A549 (cell line): ENCODE data around the gene TMEM88.

Experiments used
- BHLHE40 ChIP-seq: IDR thresholded peaks from 2 replicates; pipeline ENCODE4 v1.6.1; 2012; ENCODE audit warnings: low read depth, low read length, inconsistent platforms
- CEBPB ChIP-seq, 2 experiments: fragments of >200 bp in 1 of 2; sonication (Bioruptor Twin) in 1 of 2; formaldehyde crosslinking in 1 of 2; IDR thresholded peaks; 2 replicates each; pipeline ENCODE4 v1.6.1; 2012 to 2016
- CTCF ChIP-seq: fragments of >200 bp; sonication (Bioruptor Twin); formaldehyde crosslinking; IDR thresholded peaks from 3 replicates; pipeline ENCODE4 v1.5.1; 2016
- FOSL2 ChIP-seq, 2 experiments: fragments of 450-650 bp in 1 of 2; fragments of >200 bp in 1 of 2; sonication (Bioruptor Twin) in 1 of 2; formaldehyde crosslinking; IDR thresholded peaks; 2 replicates each; pipeline versions ENCODE4 v1.5.0 to v1.6.1; 2016 to 2020; ENCODE audit warnings: mild to moderate bottlenecking in 1 of 2, moderate library complexity in 1 of 2
- NFE2L2 ChIP-seq: fragments of 150-350 bp; conservative IDR thresholded peaks from 2 replicates; pipeline ENCODE4 v1.6.1; 2014; ENCODE audit warnings: low read length
- POLR2A ChIP-seq: IDR thresholded peaks from 2 replicates; pipeline ENCODE4 v1.6.1; 2012; ENCODE audit warnings: mild to moderate bottlenecking, low read length
- SMC3 ChIP-seq: fragments of >200 bp; sonication (Bioruptor Twin); formaldehyde crosslinking; IDR thresholded peaks from 3 replicates; pipeline ENCODE4 v1.6.1; 2018; ENCODE audit warnings: inconsistent platforms
- SREBF2 ChIP-seq: fragments of 450-650 bp; IDR thresholded peaks from 2 replicates; pipeline ENCODE4 v1.6.1; 2014; ENCODE audit warnings: mild to moderate bottlenecking, moderate library complexity
- USF2 ChIP-seq: fragments of 450-650 bp; IDR thresholded peaks from 2 replicates; pipeline ENCODE4 v1.6.1; 2014; ENCODE audit warnings: antibody characterized with exemption

GRCh38 chr17:7848739-7849129 lies 6.1 kb upstream of the TMEM88 start:
- no peak for TF ChIP-seq POLR2A
- TF ChIP-seq CEBPB (IDR thresholded peaks at IDR 0.05): no peak
- no peak for TF ChIP-seq NFE2L2
- TF ChIP-seq SREBF2: no peak
- TF ChIP-seq BHLHE40: no peak
- TF ChIP-seq CTCF: no peak
- TF ChIP-seq FOSL2 (IDR thresholded peaks at IDR 0.05): no peak
- TF ChIP-seq FOSL2 (CRISPR knock-in tag; IDR thresholded peaks at IDR 0.05): no peak
- no peak for TF ChIP-seq USF2
- no peak for TF ChIP-seq SMC3
